NCI-H1694 treated with DMSO at 0.1 percent for 48 hours (cell line): ENCODE results near the gene USF3.

Experiments
- DNase-seq: peaks from one replicate; lab custom pipeline; 2025; lab: John Stamatoyannopoulos, UW

Gene USF3, protein sequence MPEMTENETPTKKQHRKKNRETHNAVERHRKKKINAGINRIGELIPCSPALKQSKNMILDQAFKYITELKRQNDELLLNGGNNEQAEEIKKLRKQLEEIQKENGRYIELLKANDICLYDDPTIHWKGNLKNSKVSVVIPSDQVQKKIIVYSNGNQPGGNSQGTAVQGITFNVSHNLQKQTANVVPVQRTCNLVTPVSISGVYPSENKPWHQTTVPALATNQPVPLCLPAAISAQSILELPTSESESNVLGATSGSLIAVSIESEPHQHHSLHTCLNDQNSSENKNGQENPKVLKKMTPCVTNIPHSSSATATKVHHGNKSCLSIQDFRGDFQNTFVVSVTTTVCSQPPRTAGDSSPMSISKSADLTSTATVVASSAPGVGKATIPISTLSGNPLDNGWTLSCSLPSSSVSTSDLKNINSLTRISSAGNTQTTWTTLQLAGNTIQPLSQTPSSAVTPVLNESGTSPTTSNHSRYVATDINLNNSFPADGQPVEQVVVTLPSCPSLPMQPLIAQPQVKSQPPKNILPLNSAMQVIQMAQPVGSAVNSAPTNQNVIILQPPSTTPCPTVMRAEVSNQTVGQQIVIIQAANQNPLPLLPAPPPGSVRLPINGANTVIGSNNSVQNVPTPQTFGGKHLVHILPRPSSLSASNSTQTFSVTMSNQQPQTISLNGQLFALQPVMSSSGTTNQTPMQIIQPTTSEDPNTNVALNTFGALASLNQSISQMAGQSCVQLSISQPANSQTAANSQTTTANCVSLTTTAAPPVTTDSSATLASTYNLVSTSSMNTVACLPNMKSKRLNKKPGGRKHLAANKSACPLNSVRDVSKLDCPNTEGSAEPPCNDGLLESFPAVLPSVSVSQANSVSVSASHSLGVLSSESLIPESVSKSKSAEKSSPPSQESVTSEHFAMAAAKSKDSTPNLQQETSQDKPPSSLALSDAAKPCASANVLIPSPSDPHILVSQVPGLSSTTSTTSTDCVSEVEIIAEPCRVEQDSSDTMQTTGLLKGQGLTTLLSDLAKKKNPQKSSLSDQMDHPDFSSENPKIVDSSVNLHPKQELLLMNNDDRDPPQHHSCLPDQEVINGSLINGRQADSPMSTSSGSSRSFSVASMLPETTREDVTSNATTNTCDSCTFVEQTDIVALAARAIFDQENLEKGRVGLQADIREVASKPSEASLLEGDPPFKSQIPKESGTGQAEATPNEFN (N-terminal part only)

DNA sequence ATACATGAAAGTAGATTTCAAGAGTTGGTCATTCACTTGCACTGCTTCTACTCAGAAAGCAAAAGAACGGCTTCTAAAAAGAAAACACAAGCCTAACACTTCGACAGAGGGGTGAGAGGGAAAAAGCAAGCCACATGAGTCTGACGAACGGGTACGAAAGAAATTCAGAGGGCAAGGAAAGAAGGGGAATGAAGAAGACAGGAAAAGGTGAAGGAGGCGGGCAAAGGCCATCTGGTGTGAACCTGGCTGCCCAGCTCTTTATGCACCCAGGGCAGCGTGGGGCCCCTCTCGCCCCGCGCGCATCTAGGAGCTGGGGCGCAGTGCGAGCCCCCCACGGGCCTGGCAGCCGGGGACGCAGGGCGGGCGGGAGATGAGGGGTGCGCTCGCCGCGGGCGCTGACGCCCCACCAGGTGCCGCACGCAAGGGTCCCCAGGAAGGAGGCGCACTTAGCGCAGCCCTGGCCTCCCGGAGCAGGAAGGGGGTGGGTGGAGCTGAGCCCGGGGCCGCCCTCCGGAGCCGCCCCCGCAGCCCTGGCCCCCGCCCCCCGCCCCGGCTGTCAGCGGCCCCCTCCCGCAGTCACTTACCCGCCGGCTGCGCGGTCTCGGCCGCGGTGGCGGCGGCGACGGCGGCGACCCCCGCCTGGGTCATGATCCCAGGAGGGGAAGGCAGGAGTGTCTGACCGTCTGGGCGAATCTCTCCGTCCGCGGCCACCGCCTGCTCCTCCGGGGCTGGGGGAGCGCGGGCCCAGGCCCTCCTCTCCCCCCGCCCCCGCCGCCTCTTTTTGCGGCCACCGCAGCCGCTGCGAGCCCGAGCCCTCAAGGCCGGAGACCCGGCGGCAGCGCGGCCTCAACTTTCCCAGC lies at the start of gene USF3:
USF3 (minus strand) TSS at position 857 of the 860 bp plus-strand sequence. CDS start 21,764 bp downstream, outside the sequence.
- peak; percentile 48 for DNase-seq

DNA sequence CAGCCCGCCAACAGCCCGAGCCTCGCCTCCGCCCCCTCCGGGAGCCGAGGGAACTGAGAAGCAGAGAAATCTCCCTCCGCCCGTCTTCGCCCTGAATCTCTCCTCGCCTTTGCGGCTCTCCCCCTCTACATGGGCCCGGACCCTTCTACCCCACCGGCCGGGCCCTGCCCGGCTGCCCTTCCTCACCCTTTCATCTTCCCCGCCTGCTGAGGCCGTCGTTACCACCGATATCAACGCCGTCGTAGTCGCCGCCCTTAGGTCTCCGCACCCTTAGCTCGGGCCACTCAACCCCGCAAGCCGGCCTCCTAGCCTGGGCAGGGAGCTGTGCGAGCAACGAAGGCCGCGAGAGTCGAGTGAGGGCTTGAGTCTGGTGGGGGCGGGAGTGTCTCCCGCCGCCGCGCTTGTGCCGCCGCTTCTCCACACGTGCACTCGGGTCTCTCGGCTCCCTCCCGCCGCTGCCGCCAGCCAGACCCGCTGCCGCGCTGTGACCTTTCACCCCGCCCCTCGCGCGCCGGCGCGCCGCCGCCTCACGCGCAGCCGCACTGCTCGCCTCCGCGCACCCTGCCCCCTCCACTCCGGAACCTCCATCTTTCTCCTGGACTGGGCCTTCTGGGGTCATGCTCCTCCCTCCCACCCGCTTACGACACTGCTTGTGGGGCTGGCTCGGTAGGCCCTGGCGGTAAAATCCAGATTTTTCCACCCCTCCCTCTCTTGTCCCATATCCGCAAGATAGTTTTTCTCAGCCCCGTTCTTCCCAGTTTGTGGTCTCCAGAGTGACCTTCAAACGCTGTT lies 49.5 kb upstream of the USF3 start, which contains the start of gene NAA50:
NAA50 (minus strand) TSS at position 494 of the 792 bp plus-strand sequence; CDS start at position 194, 300 bp downstream.
- DNase-seq: peak; percentile 89

DNA sequence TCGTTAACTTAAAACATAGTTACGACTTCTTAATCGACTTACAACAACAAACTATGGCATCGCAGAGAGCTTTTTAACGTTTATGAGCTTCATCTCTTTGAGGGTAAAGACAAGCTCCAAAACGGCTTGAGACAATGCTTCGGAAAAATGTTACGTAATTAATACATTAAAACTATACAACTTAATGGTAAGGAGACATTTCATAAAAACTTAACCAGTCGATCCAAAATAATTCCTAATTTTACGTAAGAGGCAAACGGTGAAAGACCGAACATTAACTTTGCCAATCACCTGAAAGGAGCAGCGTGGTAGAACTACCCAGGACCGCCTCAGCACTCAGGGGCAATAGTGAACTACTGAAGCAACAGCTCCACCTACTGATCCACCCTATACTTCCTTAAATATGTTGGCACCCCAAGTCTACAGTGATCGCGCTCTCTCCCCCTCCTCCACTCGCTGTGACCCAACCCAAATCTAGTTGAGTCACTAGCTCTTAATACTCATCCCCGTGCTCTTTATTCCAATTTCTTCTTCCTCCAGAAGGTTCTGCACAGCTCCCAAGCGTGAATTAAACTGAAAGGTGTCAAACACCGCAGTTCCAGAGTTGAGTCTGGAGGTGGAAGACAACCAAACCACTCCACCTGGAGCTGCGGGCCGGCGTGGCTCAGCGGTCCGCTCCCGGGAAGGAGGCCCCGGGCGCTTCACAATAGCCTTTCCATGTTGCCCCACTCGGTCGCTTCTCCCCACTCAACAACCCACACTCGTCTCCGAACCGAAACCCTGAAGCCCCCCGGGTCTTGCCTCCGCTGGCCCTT lies 48.7 kb upstream of the USF3 start:
- DNase-seq: peak; percentile 84

DNA sequence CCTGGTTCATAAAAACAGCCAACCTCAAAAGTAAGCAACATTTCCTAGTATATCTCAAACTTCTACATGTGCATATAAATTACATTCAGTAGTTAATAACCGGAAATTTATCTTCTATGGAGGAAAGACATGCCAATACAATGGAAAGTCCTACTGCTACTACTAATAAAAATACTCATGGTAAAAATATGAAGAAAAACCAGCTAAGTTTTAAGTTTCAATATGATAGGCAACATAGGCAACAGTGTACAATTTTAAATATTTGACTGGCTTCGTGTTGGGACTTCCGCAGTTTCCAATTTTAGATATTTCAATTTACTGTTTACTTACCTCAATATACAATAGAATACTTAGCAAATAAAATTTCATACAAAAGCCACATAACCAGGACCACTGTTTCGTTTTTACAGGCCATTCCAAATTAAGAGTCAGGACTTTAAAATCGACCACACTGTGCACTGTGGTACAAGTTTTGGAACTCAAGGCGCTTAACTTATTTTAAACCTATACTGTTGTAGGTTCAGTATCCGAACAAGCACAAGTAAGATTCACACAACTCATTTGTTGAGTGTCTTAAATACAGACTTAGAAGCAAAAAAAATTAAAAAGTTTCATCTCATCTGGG lies 46.7 kb upstream of the USF3 start:
- DNase-seq: no peak

DNA sequence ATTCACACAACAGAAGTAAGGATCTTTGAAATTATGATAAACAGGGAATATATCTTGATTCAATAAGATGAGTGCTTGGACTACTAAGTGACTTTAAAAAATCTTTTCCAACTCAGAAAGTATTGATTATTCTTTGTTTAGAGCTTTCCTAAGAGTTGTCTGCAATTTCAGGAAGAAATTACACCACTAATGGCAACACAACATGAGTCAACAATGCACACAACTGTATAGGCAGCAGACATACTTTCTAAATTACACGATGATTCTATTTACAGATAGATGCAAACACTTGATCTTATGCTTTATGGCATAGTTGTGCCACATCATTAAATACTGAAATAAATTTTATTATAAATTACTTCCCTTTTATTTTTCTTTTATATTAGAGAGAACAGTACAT lies 45.2 kb upstream of the USF3 start:
- no peak for DNase-seq

DNA sequence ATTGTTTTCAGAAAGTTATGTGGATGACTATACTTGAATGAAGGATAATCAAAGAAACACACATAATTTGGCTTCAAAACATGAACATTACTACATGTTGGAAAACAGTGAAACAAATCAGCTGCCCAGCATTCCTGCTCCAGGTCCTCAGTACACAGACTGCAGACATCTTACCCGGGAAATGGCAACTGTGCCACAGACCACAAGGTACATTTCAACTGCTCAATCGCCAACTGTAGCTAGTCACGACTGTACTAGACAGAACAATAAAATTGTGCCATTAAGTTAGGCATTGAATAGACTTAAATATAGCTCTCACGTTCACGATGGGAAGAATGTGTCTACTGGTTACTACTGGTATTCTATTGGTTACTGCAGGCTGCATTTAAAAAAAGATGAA lies 44.6 kb upstream of the USF3 start:
- no peak for DNase-seq

DNA sequence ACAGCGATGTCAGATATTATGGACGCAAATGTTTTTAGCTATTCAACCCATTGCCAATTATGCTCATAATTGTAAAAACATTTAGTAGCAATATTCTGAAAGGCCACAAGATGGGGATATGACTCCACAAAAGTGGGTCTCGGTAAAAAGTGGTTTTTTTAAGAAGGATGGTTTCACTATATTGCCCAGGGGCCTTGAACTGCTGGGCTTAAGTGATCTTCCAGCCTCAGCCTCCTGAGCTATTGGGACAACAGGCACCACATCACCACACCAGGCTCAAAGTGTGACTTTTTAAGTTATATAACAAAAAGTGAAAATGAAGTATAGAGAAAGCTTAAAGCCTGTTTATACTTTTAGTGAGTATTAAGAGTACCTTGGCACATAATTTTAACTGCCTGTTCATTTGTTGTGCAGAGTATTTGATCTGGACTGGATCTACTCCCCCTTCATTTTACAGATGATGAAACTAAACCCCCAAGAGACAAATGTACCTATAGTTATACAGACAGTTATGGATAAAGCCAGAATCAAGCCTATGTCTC lies 40.2 kb upstream of the USF3 start:
- peak; percentile 70 for DNase-seq

DNA sequence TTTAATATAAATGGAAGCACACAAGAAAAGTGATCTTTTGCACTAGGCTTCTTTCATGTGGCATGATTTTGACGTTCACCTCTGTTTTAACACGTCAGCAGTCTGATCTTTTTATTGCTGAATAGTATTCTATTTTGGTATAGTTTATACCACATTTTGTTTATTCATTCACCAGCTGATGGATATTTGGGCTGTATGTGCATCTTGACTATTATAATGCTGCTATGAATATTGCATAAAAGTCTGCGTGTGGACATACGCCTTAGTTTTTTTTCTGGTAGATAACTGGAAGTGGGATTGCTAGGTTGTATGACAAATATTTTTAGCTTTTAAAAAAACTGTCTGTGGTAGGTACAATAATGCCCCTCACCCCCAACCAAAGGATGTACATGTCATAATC lies 35.3 kb upstream of the USF3 start:
- DNase-seq: no peak

DNA sequence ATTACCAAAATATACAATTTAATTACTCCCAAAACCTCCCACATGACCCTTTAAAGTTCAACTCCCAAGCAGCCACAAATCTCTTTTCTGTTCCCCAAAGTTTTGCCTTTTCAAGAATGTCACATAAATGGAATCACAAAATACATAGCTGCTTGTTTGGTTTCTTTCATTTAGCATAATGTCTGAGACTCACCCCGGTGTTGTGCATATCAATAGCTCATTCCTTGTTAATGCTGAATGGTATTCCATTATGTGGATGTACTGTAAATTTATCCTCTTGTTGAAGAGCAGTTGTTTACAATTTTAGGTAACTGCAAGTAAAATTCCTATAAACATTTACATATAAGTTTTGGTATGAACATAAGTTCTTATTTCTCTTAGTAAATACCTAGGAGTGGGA lies 34.1 kb upstream of the USF3 start:
- no peak for DNase-seq

DNA sequence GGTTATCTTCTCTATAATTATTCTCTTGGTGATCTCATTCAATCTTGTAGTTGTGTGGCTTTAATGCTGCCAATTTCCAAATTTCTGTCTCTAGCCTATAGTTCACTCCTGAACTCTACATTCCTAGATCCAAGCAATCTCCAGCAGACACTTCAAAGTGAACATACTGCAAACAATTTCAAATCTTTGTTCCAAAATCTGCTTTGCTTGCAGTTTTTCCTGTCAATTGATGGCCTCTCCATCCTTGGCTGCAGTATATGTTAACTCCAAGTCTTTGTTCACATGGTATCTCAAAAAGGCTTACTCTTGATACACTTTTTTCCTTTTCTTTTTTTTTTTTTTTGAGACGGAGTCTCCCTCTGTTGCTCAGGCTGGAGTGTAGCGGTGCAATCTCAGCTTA lies 32.2 kb upstream of the USF3 start:
- DNase-seq: no peak

DNA sequence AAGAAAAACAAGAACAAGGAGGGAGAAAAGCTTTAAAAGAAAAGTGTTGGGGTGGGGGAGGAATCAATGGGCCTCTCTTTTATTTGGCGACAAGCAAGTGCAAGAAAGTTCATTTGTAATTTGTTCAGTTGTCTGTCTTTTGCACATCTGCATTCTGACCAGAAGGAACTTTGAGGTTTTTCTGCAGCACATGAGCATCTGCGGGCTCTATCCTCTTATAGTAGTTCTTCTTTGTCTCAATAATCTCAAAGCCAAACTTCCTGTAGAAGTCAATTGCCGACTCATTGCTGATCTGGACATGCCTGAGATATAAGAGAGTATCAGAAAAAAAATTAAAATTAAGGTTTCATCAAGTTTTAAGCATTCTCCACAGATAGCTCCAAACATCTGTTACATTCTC lies 25.2 kb upstream of the USF3 start:
- DNase-seq: no peak

DNA sequence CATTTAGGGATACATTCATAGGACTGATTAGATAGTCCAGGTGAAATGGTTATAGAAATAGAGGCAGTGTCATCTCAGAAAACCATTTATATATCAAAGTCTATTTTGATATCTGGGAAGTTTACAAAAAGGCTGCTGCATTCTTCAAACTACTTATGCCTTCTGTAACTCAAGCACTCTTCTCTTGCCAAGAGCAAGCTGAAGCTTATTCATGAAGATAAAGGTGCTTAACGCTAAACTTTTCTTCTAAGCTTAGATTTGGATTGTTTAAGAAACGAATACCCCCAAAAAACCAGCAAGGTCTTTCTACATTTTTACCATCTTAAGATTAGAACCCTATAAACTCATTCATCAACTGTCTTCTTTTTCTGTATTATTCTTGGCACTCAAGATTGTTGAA lies 23.3 kb upstream of the USF3 start:
- DNase-seq: no peak

DNA sequence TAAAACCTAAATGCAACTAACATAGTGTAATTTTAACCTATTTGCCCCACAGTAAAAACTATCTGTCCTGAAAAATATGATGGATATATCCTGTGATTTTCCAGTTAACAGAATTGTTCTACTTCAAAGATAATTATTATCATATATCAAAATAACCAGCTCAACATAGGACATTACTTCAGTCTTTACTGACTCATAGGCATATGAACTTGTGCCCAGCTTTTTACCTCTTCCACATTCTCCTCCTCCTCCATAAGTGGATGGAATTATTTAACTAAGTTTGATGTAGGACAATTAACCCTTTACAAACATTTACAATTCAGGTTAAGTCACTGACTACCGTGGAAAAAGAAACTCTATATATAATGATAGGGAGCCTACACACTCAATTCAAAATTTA lies 22.9 kb upstream of the USF3 start:
- DNase-seq: no peak

DNA sequence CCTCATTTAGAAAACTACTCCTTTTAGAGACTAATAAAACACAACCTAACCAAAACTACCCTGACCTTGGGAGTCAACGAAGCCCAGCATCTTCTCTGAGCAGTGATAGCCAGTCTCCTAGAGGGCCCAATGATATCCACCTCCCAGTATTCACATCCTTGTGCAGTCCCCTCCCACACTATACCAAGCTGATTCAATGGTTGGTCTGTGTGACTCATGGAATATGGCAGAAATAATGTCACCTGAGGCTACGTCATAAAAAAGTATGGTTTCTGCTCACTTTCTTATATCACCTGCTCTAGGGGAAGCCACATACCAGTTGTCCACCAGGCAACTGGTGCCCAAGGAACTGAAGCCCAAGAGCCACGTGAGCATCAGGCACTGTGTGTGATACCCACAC lies 21.4 kb upstream of the USF3 start:
- DNase-seq: no peak

DNA sequence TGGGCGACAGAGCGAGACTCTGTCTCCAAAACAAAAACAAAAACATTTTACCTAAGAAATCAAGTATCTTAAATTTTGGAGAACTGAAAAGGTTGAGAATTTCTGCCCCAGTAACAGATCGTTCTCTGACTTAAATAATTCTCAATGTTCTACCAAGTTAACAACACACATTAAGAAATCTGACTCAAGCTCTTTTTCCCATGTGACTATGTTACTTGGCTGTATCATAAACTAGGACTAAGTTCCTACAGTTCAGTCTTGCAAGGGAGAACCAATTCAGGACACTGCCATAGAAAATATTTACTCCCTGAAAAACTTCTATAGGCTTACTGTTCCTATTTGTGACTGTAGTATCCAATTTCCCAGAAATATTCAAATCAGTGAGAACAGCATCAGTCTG lies 20.9 kb upstream of the USF3 start:
- no peak for DNase-seq

DNA sequence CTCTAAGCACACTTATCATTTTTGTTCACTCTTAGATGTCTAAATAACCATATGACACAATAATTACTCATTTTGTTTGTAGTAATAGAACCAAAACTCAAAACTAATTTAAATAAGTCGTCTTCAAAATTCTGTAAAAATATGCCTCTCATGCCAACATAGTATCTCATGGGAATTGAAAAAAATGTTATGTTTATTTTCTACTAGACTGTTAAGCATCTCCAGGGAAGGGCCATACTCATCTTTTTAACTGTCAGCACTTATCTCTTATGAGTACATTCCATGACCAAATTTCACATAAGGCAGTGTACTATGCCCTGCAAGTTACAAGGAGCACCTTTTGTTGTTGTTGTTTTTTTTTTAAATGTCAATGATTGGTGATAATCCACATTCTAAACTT lies 18.3 kb upstream of the USF3 start:
- DNase-seq: no peak

DNA sequence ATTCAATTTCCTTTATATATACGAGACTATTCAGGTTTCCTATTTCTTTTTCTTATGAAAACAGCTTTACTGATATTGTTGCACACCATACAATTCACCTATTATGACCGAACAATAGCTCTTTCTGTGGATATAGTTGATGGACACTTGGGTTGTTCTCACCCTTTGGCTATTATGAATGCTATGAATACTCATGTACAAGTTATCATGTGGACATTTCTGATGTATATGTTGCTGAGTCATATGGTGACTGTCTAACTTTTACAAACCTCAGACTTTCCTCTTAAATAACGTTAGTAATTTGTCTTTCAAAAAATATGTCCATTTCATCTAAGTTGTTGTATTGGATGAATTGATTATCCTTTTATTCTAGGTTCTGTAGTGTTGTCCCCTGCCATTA lies 15.7 kb upstream of the USF3 start:
- DNase-seq: no peak

DNA sequence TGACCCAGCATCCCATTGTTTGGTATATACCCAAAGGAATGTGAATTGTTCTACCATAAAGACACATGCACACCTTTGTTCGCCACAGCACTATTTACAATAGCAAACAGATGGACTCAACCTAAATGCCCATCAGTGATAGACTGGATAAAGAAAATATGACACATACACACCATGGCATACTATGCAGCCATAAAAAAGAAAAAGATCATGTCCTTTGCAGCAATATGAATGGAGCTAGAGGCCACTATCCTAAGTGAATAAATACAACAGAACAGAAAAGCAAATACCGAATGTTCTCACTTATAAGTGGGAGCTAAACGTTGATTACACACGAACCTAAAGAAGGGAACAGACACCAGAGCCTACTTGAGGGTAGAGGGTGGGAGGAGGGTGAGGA lies 11.4 kb upstream of the USF3 start:
- no peak for DNase-seq

DNA sequence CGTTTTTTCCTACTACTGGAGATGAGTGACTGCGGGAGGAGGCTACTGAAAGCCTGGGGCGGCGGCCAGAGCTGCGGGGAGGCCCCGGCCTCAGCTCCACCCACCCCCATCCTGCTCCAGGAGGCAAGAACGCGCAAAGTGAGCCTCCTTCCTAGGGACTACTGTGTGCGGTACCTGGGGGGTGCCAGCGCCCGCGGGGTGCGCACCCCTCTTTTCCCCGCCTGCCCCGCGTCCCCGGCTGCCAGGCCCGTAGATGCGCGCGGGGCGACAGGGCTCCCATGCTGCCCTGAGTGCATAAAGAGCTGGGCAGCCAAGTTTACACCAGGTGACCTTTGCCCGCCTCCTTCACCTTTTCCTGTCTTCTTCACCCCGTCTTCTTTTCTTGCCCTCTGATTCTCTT lies 2.5 kb upstream of the USF3 start:
- DNase-seq: no peak
